CD4-positive, alpha-beta T cell treated with Interleukin-17A for 1 hour (primary cell): Measurements from ENCODE around the gene MYO3A.

Experiments used
- DNase-seq: peaks from one replicate; pipeline ENCODE4 v3.0.0-alpha.2; 2020

MYO3A gene

GRCh38 chr10:26215935-26216584 lies 282.0 kb downstream of the MYO3A start:
- no peak for DNase-seq

- DNase-seq, result no peak
Measured at GRCh38 chr10:26216585-26217395, 282.8 kb downstream of the MYO3A start, which contains the start of gene GAD2. Gene GAD2, plus strand, starts transcription at chr10:26216774. Its CDS starts 36 bp downstream, at chr10:26216810.

- no peak for DNase-seq
Measured at GRCh38 chr10:26217396-26218086, 283.5 kb downstream of the MYO3A start.

DNA sequence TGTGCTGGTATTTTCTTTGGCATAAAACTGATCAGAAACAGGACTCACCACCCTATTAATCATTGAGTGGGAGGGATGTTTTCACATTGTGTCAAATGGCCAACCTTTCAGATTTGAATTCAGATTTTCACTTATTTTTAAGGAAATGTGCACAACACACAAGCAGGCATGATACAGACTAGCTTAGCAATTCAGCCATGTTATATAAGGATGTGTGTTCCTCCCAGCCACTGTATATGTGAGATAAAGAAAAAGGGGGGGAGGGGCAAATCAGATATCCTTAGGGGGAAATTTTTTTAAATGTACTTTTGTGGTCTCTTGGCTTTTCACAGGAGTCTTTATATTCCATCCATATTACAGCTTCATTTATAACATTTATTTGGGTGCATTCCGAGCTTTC lies 285.6 kb downstream of the MYO3A start:
- no peak for DNase-seq

GRCh38 chr10:26220901-26221300 lies 286.9 kb downstream of the MYO3A start:
- DNase-seq, result no peak

GRCh38 chr10:26221541-26221940 lies 287.5 kb downstream of the MYO3A start:
- no peak for DNase-seq

DNA sequence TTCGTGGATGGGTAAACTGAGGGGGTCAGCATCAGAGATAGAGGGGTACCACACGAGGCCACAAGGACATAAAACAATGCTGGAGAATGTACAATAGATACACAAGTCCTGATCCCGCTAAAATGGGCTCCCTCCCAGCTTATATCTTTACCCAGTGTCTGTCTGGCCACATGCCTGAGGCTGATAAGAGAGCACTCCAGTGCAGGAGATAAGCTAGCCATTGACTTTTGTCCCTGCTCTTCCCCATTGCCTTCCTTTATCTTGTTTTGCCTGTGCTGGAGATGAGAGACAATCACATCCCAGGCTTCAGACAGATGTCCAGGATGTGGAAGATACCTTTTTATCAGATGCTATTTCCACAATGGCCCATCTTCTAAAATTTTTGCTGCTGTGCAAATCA lies 288.5 kb downstream of the MYO3A start:
- DNase-seq, result no peak

DNA sequence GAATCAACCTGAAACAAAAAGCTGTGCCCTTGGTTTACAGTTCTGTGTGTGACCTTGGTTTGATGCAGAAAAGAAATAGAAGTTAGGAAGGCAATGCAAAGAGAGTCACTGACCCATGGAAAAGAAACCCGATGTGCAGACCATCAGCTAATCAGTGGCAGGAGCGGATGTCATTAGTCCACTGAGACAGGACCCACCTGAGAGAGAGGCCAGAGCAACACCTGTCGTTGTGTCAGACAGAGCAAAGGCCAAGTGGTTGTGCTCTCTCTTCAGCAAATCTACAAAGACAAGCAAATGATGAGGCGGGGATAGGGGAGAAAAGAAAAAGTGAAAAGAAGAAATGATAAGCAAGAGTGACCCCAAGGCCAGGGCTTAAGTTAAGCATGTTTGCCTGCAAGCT lies 291.3 kb downstream of the MYO3A start:
- no peak for DNase-seq

- no peak for DNase-seq
Measured at GRCh38 chr10:26227786-26228185, 293.8 kb downstream of the MYO3A start.

DNA sequence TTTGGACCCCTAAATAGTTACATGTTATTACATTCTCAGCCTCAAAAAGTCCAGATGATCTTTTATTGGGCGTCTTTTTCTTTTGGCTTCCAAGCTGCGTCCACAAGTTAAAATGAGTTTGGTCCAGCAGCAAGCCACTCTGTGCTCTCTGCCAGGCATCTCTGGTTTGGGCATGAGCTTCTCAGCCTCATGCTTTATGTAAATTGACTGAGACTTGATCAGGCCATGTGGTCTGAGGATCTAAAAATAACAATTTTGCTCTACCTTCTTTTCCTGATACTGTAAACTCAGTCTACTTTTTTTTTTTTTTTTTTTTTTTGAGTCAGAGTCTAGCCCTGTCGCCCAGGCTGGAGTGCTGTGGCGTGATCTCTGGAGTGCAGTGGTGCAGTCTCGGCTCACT lies 298.1 kb downstream of the MYO3A start:
- DNase-seq, result no peak

DNA sequence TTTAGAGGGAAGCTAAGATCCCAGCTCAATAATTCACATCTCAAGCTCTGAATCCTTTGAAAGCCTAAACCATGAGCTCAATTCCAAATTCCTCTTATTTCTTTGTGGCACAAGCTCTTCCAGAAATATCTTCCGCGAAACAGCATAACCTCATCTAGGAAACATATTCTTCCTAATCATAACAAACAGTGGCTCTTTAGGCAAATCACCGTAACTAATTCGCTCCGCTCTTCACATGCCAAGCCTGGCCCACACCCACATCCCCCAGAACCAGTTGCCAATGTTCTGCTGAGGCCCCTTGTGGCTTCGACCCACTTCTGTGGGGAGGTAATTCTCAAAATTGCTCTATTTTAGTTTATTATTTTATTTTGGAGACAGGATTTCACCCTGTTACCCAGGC lies 301.7 kb downstream of the MYO3A start:
- no peak for DNase-seq

GRCh38 chr10:26238378-26238777 lies 304.3 kb downstream of the MYO3A start:
- DNase-seq, result no peak

DNA sequence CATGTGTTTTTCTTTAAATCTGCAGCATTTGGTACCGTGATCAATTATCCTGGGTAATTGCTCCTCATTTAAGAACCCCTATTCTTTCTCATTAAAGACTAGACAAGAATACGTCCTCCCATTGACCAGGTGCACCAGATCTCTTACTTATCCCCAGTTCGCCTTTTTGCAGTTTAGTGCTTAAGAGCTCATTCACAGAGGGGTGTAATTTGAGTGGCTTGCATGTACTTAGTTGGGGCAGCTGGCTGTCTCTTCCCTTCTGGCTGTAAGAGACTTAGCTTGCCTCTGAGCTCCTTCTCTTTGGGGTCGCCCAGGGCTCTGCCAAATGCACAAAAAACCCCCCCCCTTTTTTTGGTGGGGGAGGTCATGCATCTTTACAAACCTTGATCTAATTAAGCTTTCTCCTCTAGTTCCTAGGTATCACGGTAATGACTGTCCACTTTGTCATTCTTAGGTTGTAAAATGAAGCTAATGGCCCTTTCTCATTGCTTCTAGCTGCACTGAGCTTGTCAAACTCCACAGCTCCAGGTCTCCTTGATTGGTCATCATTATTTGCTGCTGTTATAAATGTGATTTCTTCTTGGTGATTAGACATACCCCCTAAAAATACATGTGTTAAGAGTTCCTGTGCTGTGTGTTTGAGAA lies 308.8 kb downstream of the MYO3A start:
- DNase-seq, result no peak

DNA sequence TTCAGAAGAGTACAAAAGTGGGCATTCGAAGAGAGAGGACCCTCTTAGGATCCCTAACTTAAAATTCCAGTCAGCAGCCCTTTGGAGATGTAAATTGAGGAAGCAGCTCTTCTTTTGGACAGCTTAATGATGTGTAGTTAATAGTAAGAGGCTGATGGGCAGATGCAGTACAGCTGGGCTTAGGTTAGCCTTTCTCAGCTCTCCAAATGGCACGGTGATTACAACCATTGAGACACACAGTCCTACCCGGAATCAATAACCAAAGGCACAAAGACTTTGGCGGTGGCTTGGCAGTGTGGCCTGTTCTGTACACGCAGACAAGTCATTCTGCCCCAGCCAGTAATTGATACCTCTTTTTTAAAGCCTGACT lies 309.3 kb downstream of the MYO3A start:
- DNase-seq, result no peak

- no peak for DNase-seq
Measured at GRCh38 chr10:26249681-26250080, 315.7 kb downstream of the MYO3A start.

DNA sequence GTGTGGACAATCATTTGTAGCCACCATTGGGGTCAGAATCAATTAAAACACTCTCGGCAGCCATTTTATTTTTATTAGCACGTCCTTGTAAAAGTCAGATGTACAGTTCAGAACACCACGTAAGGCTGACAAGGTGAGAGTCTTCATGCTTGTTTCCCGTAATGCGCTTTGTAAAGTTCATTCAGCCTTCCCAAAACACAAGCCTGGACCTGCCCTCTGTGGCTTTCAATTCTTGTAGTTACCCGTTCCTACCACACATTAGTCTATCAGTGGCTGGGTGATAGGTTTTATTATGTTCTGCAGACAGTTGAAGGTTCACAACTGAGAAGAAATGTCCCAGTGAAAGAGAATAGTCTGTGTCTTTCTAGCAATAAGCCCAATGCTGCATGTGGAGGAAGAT lies 317.9 kb downstream of the MYO3A start:
- no peak for DNase-seq

DNA sequence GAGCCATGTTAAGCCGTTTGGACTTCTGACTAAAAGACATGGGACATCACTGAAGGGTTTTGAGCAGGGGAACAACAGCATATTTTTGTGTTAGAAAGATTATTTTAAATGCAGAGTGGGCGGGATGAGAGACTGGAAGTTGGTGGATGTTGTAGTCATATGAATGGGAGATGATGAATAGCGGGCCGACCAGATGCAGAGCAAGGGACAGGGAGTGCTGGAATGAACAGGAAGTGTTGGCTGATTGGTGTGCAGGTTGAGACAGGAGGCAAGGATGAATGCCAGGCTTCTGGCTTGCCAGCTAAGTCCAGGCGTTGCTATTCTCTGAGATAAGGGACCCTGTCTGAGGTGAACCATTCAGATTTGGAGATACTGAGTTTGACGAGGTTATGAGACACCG lies 320.6 kb downstream of the MYO3A start:
- DNase-seq, result no peak

- DNase-seq, result no peak
Measured at GRCh38 chr10:26259341-26259740, 325.3 kb downstream of the MYO3A start.
